NCI-H748 (cell line): ENCODE results near the gene PTPDC1.
"Not testable (repeated sequence)": the region's sequence is repeated elsewhere in the genome, so short reads cannot be mapped to it uniquely, and the experiment has no call there.

Experiments
- DNase-seq: peaks from one replicate; lab custom pipeline; 2025; ENCODE audit not compliant: unreplicated experiment; lab: John Stamatoyannopoulos, UW

The PTPDC1 gene

GRCh38 chr9:94094219-94095145 is 10.2 kb downstream of the PTPDC1 start:
- DNase-seq: peak; percentile 60

DNA sequence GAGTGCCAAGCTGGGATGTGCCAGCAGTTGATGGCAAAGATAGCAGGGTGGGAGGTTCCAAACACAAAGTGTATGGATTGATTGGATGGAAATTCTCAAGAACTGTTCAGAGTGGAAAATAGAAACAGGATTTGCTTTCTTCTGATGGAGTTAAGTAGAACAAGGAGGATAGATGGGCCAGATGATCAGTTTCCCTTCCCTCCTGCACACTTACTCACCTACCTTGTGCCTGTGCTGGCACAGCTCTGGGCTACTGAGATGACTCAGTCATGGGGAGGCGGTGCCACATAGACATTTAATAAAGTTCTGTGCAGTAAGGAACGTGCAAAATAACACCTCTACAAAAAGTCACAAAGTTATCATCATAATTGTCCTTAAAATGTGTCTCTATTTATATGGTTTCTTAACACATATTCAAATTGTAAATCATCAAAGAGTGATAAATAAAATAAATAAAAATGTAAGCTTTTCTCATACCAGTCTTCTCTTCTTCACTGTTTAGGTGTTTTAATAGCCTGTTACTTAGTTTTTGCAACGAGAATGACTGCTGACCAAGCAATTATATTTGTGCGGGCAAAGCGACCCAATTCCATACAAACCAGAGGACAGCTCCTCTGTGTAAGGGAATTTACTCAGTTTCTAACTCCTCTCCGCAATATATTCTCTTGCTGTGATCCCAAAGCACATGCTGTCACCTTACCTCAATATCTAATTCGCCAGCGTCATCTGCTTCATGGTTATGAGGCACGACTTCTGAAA is 12.7 kb downstream of the PTPDC1 start:
- no peak for DNase-seq

DNA sequence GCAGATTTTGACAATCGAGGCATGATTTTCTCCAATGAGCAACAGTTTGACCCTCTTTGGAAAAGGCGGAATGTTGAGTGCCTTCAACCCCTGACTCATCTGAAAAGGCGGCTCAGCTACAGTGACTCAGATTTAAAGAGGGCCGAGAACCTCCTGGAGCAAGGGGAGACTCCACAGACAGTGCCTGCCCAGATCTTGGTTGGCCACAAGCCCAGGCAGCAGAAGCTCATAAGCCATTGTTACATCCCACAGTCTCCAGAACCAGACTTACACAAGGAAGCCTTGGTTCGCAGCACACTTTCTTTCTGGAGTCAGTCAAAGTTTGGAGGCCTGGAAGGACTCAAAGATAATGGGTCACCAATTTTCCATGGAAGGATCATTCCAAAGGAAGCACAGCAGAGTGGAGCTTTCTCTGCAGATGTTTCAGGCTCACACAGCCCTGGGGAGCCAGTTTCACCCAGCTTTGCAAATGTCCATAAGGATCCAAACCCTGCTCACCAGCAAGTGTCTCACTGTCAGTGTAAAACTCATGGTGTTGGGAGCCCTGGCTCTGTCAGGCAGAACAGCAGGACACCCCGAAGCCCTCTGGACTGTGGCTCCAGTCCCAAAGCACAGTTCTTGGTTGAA is 13.6 kb downstream of the PTPDC1 start:
- DNase-seq: no peak

DNA sequence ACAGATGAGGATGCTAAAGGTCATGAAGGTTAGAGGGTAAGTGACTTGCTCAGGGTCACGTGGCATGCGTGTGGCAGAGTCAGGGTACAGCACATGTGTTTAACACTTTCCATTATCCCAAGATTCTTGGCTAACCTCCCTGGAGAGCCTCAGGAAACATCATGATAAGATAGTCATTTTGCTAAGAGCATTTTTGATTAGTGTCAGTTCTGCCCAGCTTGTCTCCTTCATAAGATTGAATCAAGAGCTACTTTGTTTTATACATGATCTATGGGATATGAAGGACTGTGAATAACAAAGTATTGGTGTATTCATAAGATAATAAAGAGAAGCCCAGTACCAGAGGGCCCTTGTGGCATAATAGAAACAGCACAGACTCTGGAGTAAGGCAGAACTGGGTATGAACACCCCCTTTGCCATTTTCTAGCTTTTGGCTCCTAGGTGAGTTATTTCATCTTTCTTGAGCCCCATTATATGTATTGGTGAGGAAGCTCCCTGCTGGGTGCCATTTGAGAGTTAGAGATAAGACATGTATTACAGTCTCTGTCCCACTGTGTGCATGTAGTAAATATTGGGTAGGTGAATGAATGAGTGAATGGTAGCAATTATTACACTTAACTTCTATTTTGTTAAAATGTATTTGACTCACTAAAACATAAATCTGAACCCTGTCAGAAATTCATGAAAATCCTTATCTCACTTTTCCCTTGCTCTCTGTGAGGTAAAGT is 16.1 kb downstream of the PTPDC1 start:
- no peak for DNase-seq

- no peak for DNase-seq
Measured at GRCh38 chr9:94101162-94101853, 17.0 kb downstream of the PTPDC1 start.

DNA sequence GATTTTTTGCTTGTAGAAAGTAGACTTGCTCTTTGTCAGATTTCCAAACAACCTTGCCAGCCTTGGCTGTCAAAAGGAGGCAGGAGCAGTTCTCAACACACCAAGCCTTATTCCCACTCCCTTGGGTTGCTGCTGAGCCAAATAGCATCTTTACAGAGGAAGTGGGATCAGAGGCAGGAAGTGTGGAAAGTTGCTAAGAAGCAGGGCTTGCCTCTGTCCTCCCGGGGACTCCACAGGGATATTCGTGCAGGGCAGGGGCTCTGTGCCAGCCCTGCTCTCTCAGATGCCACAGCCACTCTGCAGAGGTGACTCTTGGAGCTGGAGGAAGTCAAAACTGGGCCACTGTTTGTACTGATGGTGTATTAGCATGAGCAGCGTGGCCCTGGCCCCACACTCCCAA is 24.3 kb downstream of the PTPDC1 start:
- DNase-seq: no peak

DNA sequence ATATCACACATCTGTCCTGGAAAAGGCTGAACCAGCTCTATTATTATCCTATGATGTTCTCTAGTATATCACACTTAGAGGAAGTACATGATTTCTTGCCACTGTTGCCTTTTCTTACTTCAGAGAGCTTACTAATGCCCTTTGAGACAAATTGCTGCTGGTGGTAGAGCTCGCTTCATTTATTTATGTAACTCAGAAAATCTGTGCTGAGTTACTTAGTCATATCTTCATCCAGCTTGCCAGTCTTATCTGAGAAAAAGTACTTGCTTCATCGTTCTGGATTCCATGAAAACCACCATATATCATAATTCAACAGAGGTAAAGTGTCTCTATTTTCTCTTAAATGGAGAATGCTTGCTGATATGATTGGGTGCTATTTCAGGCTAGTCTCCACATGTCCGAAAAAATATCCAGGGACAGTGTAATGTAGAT is 26.6 kb downstream of the PTPDC1 start:
- DNase-seq: no peak

GRCh38 chr9:94111446-94111845 is 27.2 kb downstream of the PTPDC1 start:
- DNase-seq: no peak

GRCh38 chr9:94112716-94113465 is 28.6 kb downstream of the PTPDC1 start:
- DNase-seq: no peak

DNA sequence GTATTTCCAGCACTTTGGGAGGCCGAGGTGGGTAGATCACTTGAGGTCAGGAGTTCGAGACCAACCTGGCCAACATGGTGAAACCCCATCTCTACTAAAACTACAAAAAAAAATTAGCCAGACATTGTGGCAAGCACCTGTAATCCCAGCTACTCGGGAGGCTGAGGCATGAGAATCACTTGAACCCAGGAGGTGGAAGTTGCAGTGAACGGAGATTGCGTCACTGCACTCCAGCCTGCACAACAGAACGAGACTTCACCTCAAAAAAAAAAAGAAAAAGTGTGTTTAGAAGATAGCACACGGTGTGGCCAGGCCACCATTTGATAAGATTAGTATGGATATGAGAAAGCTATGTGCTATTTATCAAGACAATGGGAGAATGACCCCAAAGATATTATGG is 35.8 kb downstream of the PTPDC1 start:
- not testable (repeated sequence) for DNase-seq

DNA sequence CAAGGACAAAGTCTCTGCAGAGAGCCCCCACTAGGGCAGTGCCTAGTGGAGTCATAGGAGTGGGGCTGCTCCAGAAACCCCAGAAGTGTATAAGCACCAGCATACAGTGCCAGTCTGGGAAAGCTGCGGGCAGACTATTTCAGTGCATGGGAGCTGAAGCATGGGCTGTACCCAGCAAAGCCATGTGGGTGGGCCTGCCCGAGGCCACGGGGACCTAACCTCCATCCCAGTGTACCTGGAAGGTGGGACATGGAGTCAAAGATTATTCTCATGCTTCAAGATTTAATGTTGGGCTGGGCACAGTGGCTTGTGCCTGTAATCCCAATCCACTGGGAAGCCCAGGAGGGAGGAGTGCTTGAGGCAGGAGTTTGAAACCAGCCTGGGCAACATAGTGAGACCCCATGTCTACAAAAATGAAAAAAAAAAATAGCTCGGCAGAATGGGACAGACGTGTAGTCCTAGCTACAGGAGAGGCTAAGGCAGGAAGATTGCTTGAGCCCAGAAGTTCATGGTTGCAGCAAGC is 36.7 kb downstream of the PTPDC1 start:
- DNase-seq: no peak

GRCh38 chr9:94126844-94127243 is 42.6 kb downstream of the PTPDC1 start:
- DNase-seq: no peak

- no peak for DNase-seq
Measured at GRCh38 chr9:94127806-94128205, 43.5 kb downstream of the PTPDC1 start.

- DNase-seq: no peak
Measured at GRCh38 chr9:94128580-94128979, 44.3 kb downstream of the PTPDC1 start.

- DNase-seq: no peak
Measured at GRCh38 chr9:94134629-94135028, 50.4 kb downstream of the PTPDC1 start.

GRCh38 chr9:94135222-94135621 is 51.0 kb downstream of the PTPDC1 start:
- DNase-seq: no peak

DNA sequence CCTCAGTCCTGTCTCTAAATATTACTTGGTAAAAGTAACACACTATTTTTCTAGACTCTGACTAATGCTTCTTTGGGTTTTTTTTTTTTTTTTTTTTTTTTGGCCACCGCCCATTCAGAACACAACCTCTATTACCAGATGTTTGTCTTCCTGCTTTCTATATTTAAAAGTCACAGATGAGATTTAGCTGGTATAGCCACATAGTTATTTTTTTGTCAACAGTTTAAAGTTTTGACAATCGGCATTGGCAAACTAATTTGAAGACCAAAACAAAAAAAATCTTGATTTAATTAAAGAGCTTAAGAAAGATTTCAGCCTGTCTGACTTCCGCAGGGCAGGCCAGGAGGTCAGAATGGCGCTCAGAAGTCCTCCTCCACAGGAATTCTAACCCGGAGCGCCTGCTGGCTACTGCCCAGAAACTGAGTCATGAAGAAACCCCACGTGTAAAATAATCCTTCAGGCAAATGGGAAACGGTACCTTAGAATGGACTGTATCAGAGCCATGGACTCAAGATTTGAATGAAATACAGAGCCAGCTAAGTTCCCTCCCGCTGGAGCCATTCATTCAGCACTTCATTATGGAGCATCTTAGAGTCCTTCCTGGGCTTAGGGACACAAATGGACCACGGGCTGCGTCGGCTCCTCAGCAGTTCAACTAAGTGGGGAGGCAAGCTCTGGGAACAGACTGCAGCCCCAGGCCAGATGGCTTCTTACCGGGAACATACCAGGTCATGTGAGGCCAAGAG is 55.6 kb downstream of the PTPDC1 start:
- no peak for DNase-seq

- no peak for DNase-seq
Measured at GRCh38 chr9:94140418-94140780, 56.1 kb downstream of the PTPDC1 start.
